IPS-20b (cell line): Measurements from ENCODE around the gene GFRA1.

Experiments
- H3K27ac ChIP-seq: one replicate; pipeline ENCODE4 v1.5.1; 2013; ENCODE audit warnings: low read length
- H3K27me3 ChIP-seq: 2 replicates; pipeline ENCODE4 v1.6.1; 2013; ENCODE audit warnings: mild to moderate bottlenecking, low read length, inconsistent platforms; ENCODE audit not compliant: insufficient read depth
- H3K36me3 ChIP-seq: 2 replicates; pipeline ENCODE4 v1.6.1; 2013; ENCODE audit warnings: low read depth, mild to moderate bottlenecking, inconsistent platforms, low read length, moderate library complexity; ENCODE audit not compliant: insufficient read depth
- H3K4me1 ChIP-seq: 2 replicates; pipeline ENCODE4 v1.6.1; 2013; ENCODE audit warnings: mild to moderate bottlenecking, control low read depth, inconsistent platforms, low read length, moderate library complexity; ENCODE audit not compliant: insufficient read depth
- H3K4me3 ChIP-seq: 2 replicates; pipeline ENCODE4 v1.5.1; 2013; ENCODE audit warnings: mild to moderate bottlenecking, low read length, inconsistent platforms
- H3K9ac ChIP-seq: 2 replicates; pipeline ENCODE4 v1.6.1; 2013; ENCODE audit warnings: low read depth, mild to moderate bottlenecking, inconsistent platforms, low read length, moderate library complexity
- H3K9me3 ChIP-seq: 2 replicates; pipeline ENCODE4 v1.6.1; 2013; ENCODE audit warnings: mild to moderate bottlenecking, low read depth, low read length, inconsistent platforms; ENCODE audit not compliant: insufficient read depth

Gene GFRA1

GRCh38 chr10:116292493-116292892 lies 19.5 kb upstream of the GFRA1 start:
- Histone ChIP-seq H3K9me3 (no peaks in the 10 kb centered on the region), H3K4me3 (no peak overlapping the region), H3K9ac (no peak overlapping the region), H3K27me3 (no peaks in the 10 kb centered on the region), H3K27ac (no peak overlapping the region), H3K4me1 (no peaks in the 10 kb centered on the region), H3K36me3 (no peaks in the 10 kb centered on the region)

DNA sequence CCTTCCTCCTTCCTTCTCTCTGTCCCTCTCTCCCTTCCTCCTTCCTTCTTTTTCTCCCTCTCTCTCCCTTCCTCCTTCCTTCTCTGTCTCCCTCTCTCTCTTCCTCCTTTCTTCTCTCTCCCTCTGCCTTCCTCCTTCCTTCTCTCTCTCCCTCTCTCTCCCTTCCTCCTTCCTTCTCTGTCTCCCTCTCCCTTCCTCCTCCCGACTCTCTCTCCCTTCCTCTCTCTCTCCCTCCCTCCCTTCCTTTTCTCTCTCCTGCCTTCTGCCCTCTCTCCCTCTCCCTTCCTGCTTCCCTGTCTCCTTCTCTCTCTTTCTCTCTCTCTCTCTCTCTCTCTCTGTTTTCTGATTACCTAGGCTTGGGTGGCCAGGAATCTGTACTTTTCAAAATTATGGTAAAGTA lies 16.6 kb upstream of the GFRA1 start:
- Histone ChIP-seq H3K9ac (no peak overlapping the region), H3K27me3 (no peaks in the 10 kb centered on the region), H3K9me3 (no peaks in the 10 kb centered on the region), H3K36me3 (no peaks in the 10 kb centered on the region), H3K27ac (no peak overlapping the region), H3K4me1 (no peaks in the 10 kb centered on the region), H3K4me3 (no peak overlapping the region)

DNA sequence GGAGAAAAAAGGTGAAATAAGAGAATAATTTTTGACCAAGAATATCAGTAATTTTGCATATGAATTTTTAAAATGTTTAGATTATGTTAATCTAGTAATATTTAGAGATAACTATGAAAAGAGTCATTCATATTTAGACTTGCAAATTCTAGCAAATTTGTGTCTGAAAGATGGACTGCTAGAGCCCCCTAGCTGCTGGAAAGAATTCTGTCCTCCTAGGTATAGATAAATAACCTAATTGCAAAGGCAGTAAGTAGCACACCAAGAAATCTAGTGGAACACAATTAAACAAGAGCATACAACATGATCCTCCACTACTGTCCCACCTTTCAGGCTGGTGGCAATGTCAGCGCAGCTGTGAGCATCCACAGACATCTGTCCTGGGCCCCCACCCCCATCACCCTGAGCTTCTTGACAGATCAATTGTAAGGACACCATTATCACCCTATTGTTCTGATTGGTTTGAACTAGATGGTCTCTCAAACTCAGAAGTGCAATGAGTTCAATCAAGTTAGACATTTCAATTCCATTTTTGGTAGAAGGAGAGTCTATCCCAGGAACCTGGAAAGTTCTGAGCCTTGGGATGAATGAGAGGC lies 15.0 kb upstream of the GFRA1 start:
- Histone ChIP-seq H3K27ac (no peak overlapping the region), H3K4me1 (no peaks in the 10 kb centered on the region), H3K36me3 (no peaks in the 10 kb centered on the region), H3K27me3 (no peaks in the 10 kb centered on the region), H3K9ac (no peak overlapping the region), H3K9me3 (no peaks in the 10 kb centered on the region), H3K4me3 (no peak overlapping the region)

GRCh38 chr10:116286626-116287200 lies 13.7 kb upstream of the GFRA1 start:
- Histone ChIP-seq H3K9me3 (no peaks in the 10 kb centered on the region), H3K4me3 (no peak overlapping the region), H3K27ac (no peak overlapping the region), H3K27me3 (no peaks in the 10 kb centered on the region), H3K9ac (no peak overlapping the region), H3K36me3 (no peaks in the 10 kb centered on the region), H3K4me1 (no peaks in the 10 kb centered on the region)

- H3K9me3 ChIP-seq: no peaks in the 10 kb centered on the region
- H3K4me1 ChIP-seq: no peaks in the 10 kb centered on the region
- peaks cover 16% of the 10 kb centered on the region for H3K27me3 ChIP-seq
- H3K9ac ChIP-seq: no peak overlapping the region
- no peak overlapping the region for H3K27ac ChIP-seq
- no peak overlapping the region for H3K4me3 ChIP-seq
- H3K36me3 ChIP-seq: no peaks in the 10 kb centered on the region
Observed at GRCh38 chr10:116281775-116282174, 8.8 kb upstream of the GFRA1 start.

DNA sequence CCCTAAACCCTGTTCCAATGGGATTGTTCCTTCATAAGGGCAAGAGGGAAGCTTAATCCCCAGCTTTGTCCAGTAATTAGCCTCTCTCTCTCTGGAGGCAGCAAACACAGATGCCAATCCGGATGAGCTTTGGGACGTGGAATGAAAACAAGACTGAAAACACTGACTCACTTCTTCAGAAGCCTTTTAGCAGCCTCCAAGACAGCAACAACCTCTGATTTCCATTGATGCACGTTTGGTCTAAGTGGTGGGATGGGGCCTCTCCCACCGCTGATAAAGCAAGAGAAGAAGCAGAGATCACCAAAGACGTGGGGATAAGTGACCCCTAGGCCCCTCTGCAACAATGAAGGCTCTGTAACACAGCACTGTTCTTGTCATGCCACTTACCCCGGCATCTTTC lies 5.8 kb upstream of the GFRA1 start:
- Histone ChIP-seq H3K36me3 (no peaks in the 10 kb centered on the region), H3K4me1 (peaks cover 4% of the 10 kb centered on the region; the same call in 1 of the 2 replicates), H3K27me3 (peaks cover 46% of the 10 kb centered on the region), H3K9me3 (no peaks in the 10 kb centered on the region), H3K4me3 (no peak overlapping the region), H3K27ac (no peak overlapping the region), H3K9ac (no peak overlapping the region)

GRCh38 chr10:116276981-116277380 lies 4.0 kb upstream of the GFRA1 start:
- H3K9me3 ChIP-seq: no peaks in the 10 kb centered on the region
- H3K27ac ChIP-seq: no peak overlapping the region
- no peak overlapping the region for H3K4me3 ChIP-seq
- H3K27me3 ChIP-seq: peaks cover 64% of the 10 kb centered on the region
- H3K9ac ChIP-seq: no peak overlapping the region
- peaks cover 4% of the 10 kb centered on the region; the same call in 1 of the 2 replicates for H3K4me1 ChIP-seq
- no peaks in the 10 kb centered on the region for H3K36me3 ChIP-seq

DNA sequence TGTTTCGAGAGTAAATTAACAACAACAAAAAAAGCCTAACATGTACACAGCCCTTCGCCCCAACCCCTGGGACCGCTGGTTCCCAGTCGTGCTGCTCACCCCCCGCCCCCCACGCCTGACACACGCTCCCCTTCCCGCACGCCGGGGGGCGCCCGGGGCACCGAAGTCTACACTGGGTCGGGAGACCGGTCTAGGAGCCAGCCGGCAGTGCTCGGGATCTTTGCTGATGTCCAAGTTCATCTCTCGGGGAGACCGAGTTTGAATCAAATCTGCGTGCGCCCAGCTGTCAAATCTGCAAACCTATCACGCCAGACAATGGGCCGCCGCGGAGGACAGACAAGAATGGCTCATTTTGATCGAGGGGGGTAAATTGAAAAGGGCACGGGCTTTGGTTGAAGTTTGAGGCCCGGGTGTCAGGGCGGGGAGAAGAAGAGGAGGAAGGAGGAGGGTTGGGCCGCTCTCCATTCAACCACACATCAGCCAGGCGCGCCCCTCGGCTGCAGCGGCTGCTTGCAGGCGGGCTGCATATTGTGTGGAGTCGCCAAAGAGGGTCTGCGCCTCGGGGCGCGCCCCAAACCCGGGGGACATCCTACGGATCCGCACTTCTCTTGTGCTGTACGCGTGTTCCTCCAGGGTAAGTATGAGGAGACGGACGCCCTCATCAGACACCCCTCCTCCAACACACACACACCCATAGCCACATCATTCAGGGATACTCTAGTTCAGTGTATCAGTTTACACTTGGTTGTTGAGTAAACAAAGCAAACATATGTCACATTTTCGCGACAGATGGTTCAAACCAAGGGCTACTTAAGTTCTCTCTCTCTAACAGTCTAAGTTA lies 1.3 kb upstream of the GFRA1 start:
- Histone ChIP-seq H3K27me3 (peaks cover 91% of the 10 kb centered on the region), H3K27ac (no peak overlapping the region), H3K4me1 (peaks cover 4% of the 10 kb centered on the region; the same call in 1 of the 2 replicates), H3K4me3 (peak overlapping the region; percentile 75), H3K9ac (no peak overlapping the region), H3K9me3 (no peaks in the 10 kb centered on the region), H3K36me3 (no peaks in the 10 kb centered on the region)

- peaks cover 4% of the 10 kb centered on the region; the same call in 1 of the 2 replicates for H3K4me1 ChIP-seq
- no peaks in the 10 kb centered on the region for H3K9me3 ChIP-seq
- H3K27ac ChIP-seq: no peak overlapping the region
- H3K4me3 ChIP-seq: peak overlapping the region; percentile 75
- no peaks in the 10 kb centered on the region for H3K36me3 ChIP-seq
- H3K9ac ChIP-seq: peak overlapping the region; percentile 3; the same call in 1 of the 2 replicates
- H3K27me3 ChIP-seq: peaks cover 96% of the 10 kb centered on the region
Observed at GRCh38 chr10:116271593-116272439, 1.2 kb downstream of the GFRA1 start.

- H3K27me3 ChIP-seq: peaks cover 96% of the 10 kb centered on the region
- H3K27ac ChIP-seq: no peak overlapping the region
- H3K4me3 ChIP-seq: peak overlapping the region; percentile 75
- H3K36me3 ChIP-seq: no peaks in the 10 kb centered on the region
- H3K4me1 ChIP-seq: peaks cover 4% of the 10 kb centered on the region; the same call in 1 of the 2 replicates
- H3K9me3 ChIP-seq: no peaks in the 10 kb centered on the region
- H3K9ac ChIP-seq: no peak overlapping the region
Observed at GRCh38 chr10:116270771-116271592, 2.0 kb downstream of the GFRA1 start.
